ENCODE data around the gene HAS3.

Gene HAS3

DNA sequence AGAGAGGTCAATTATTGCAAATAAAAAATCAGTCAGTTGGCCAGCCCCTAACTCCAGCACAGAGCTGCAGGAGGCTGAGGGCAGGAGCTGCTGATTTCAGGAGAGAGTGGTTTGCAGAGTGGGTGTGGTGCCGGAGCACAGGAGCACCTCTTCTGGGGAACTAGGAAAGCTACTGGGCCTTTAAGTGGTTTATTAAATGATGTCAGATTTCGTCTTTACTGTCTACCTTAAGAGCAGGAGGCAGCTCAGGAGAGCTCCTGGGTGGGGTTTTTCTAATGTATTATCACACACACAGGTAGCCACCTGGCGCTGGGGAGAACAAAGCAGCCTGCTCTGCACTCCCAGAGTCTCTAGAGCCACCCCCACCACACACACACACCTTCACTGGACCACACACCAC, 11.5 kb upstream of the HAS3 start:
- DNase-seq (ENCODE audit: low read depth in 2 of 2) = no peak

DNA sequence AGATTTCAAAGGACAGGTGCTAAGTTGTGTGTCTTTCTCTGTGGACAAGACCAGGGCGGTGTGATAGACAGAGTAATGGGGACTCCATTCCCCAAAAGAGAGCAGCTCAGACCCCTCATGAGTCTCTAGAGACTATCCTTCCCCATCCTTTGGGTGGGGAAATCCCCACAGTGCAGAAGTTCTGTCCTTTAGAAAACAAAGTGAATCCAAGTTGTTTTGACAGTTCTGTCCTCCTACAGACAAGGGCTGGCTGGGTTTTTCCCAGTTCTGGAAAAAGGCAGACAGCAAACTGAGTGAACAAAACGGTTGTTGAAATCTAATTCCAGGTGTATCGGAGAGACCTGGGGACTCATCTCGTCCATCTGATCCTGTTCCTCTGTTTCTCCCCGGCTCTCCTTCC, 11.0 kb upstream of the HAS3 start:
- DNase-seq (ENCODE audit: low read depth in 2 of 2) = no peak

DNA sequence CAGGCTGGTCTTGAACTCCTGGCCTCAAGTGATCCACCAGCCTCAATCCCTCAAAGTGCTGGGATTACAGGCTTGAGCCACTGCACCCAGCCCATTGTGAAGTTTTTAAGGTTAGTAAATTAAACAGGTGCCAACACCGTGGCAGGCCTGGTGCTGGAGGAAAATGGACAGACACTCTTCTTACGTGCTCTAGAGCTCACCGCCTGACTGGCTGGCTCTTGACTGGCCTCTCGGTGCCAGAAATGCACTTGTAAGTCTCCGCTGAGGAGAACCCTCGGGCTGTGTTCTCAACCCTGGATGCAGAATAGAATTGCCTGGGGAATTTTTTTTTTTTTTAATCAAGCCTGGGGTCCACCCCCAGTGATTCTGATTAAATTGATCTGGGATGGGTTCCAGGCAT, 10.3 kb upstream of the HAS3 start:
- no peak for DNase-seq (ENCODE audit: low read depth in 2 of 2)

DNA sequence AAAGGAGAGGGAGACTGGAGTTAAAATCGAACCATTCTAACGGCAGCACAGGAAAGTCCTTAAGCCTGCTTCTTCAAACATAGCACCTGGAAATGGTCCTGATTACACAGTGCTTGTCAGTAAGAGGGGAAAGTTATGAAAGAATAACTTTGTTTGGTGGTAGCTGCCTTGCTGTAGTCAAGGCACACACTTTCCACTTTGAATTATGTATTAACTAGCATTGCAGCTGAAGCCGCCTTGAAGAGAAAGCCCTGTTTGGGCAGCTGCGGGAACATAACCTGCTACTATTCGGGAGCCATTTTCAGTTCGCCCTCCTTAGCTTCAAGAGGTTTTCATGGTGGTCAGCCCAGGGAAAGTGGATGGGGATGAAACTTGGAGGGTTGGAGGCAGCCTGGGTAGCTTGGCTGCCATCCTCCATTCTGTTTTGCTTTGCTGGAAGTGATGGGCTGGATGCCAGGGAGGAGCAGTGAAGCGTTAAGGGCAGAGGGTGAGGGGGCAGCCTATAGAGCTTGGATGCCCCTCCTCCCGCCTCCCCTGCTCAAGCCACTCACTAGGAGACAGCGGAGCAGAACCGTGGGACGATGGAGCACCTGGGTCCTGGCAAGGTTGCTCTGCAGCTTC, 5.3 kb upstream of the HAS3 start:
- no peak for DNase-seq (ENCODE audit: low read depth in 2 of 2)

DNA sequence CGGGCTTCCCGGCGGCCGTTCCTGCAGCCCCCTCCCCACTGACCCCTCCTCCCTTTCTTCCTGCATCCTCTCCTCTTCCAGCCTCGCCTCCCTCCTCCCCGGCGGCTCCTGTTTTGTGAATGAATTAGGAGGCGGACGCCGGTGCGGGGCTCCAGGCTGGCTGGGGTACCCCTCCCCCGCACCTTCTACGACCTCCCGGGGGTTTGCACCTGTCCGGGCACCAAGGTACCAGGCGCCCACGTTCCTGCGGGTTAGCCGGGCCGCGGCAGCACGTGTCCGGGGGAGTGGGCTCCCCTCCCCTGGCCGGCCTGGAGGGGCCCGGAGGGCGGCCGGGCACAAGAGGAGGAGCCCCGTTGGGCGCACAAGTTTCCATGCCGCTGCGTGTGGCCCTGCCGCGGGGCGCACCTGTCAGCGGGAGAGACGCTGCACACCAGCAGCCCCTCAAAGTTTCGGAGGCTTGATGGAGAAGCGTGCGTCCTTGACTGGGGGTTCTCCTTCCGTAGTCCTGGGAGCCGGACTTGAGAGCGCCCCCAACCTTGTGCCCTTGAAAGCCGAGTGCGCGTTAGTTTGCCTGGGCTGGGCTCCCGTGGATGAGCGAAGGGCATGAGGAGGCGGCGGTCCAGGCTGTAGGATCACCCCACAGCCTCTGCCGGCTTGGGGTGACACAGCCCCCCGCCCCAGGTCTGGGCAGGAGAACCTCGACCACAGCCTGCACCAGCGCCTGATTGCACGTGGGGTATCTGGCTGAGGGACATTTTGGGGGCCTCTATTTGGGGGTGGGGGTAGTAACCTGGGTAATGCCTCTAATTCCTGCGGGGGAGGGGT, 1.2 kb downstream of the HAS3 start:
- DNase-seq (ENCODE audit: low read depth in 2 of 2) = no peak

DNA sequence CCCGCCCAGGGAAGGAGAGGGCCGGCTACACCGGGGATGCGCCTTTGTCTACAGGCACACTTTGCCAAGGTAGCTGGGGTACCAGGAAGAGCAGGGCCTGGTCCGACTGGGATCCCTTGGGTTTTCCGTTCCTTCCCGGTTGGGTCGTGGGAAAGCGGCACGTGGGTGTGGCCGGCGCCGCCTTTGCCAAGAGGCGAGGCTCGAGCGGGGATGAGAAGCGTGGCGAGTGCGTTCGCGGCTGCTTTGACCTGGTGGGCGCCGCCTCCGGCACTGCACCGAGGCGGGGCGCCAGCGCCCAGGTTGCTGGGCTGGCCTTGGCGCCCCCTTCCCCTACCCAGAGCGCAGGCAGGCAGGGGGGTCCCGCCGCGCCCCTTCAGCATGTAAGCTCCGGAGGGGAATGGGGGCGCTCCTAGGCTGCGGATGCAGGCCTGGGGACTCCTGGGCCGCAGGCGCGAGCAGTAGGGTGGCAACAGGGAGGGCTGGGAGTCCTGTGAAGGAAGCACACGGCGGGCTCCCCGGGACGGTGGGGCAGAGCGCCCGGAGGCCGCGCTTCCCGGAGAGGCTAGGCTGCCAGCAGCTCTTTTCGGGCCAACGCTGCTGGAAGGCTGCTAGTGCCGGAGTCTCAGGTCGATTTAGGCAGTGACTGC, 2.0 kb downstream of the HAS3 start:
- no peak for DNase-seq (ENCODE audit: low read depth in 2 of 2)

DNA sequence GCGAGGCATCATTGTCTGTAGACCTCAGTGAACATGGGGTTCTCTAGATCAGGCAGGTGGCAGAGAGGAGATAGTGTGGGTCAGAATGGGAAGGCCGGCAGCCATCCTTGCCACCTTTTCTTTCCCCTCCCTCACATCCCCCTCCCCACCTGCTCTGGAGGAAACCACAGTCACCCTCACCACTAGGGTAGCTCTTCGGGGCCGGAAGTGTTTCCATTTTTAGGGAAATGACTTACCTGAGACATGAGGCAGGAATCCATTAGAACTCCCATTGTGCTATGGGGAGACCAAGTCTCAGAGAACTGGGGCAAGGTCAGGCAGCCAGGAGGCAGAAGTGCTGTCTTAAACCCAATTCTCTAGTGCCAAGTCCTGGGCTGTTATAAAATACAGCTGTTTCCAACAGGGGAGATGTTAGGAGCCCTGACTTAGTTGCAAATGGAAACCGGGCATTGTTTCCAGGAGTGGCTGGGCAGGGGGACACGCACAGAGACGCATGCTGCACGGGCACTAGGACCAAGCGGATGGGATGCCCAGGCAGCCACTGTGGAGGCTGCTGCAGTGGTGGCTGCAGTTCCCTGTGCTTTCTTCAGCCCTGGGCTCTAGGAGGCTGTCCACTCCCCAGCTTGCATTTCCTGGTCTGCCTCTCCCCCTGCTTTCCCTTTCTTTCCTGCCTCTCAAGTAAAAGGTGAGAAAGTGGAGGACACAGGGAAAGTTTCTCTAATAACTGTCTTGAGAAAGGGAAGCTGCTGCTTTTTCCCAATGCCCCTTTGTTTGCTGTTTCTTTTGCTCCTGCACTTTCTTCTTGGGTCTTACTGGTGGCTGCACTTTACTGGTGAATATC, 2.8 kb downstream of the HAS3 start:
- no peak for DNase-seq (ENCODE audit: low read depth in 2 of 2)

DNA sequence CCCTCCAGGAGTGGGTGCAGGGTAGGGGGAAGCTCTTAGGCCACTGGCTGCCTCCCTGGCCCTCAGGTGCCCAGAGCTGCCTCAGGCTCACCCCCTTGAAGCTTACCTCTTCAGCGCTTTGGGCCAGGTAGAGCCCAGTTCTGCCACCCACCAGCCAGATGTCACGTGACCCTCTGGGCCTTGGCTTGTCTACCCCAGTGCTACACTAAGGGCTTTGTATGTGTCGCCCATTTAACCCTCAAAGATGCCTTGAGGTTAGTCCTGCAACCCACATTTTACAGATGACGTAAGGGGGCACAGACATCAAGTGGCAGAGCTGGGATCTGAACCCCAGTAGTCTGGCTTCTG, 3.4 kb downstream of the HAS3 start:
- DNase-seq (ENCODE audit: low read depth in 2 of 2) = no peak

DNA sequence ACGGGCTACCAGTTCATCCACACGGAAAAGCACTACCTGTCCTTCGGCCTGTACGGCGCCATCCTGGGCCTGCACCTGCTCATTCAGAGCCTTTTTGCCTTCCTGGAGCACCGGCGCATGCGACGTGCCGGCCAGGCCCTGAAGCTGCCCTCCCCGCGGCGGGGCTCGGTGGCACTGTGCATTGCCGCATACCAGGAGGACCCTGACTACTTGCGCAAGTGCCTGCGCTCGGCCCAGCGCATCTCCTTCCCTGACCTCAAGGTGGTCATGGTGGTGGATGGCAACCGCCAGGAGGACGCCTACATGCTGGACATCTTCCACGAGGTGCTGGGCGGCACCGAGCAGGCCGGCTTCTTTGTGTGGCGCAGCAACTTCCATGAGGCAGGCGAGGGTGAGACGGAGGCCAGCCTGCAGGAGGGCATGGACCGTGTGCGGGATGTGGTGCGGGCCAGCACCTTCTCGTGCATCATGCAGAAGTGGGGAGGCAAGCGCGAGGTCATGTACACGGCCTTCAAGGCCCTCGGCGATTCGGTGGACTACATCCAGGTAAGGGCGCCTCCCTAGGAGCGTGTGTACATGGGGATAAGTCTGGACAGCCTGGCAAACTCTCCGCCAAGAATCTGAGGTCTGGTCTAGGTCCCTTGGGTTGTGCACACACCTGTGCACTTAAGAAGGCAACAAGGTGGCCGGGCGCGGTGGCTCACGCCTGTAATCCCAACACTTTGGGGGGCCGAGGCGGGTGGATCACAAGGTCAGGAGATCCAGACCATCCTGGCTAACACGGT, 4.2 kb downstream of the HAS3 start:
- DNase-seq (ENCODE audit: low read depth in 2 of 2) = no peak

DNA sequence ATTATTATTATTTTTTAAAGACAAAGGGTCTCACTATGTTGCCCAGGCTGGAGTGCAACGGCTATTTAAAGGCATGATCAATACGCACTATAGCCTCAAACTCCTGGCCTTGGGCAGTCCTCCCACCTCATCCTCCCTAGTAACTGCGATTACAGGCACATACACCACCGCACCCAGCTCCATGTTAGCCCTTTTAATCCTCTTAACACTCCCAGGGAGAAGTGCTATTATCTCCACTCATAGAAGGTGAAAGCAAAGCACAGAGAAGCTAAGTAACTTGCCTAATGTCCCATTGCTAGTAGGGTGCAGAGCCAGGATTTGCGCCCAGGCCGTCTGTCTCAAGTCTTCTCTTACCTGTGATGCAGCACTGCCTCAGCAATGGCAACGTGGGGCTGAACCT, 5.0 kb downstream of the HAS3 start:
- no peak for DNase-seq (ENCODE audit: low read depth in 2 of 2)

DNA sequence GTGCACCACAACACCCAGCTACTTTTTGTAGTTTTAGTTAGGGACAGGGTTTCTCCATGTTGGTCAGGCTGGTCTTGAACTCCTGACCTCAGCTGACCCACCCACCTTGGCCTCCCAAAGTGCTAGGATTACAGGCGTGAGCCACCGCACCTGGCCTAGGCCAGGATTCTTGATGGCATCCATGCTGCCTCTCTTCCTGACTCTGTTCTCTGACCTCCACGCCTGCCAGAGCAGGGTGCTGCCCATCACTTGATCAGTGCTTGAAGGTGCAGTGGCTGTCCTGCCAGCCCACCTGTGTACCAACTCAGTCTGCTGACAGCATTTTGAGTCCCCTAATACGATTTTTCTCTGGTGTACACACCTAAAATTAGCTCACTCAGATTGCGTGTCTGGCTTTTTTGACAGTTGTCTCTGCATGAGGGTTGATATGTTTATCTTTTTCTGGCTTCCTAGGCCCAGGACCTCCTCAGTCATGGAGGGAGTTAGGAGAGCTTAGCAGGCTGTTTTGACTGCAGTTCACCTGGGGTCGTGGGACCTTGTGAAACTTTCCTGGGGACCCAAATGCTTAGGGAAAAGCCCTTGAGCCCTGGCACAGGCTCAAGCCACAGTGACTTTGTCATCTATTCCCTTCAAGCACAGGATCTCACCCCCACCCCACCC, 5.9 kb downstream of the HAS3 start:
- DNase-seq (ENCODE audit: low read depth in 2 of 2) = no peak

DNA sequence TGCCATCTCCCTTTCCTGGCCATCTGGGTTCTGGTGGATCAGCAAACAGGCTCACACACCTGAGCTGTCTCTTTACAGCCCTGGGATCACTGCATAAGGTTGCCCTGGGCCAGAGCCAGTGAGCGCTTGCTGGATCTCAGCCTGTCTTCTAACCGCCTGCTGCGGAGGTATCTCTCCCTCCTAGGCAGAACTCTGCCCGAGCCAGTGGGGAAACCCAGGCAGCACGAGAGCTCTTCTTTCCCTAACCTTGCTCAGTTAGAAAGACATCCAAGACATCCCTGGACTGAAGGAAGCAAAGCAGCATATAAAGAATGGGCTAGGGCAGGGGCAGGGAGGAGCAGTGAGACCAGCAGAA, 6.4 kb downstream of the HAS3 start:
- no peak for DNase-seq (ENCODE audit: low read depth in 2 of 2)

DNA sequence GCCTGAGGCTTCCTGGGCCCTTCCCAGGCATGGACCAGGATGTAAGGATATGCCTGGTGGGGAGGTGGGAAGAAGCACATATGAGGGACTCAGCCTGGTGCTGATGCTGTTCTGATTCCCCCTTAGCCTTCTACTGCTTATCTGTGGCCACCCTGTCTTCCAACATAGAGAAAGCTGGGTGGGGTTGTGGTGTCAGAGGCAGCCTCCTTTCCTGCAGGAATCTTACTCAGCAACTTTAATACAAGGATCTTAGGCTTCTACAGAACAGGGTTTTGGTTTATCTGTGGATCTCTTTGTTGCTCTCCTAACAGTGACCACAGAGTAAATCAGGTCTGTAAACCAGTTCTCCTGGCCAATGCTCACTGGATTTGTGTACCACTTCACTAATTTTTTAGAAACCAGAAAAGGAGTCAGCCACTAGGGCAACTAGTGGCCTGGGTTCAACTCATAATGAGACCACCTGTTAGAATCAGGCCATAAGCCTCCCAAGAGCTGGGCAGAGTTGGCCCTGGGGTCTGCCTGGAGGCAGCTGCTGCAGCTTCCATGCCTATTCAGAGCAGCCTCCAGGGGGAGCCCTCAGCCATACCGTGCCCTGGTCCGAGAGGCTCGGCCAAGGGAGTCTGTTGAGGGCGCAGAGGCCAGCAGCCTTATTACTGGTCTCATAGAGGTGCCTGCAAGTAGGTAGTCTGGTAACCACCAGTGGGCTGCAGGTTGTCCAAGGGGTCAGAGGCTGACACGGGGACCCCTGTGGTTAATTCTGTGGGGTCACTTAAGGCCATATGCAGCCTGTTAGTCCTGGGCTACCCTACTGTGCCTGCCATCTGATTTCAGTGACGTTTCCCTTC, 7.1 kb downstream of the HAS3 start:
- DNase-seq (ENCODE audit: low read depth in 2 of 2) = no peak

DNA sequence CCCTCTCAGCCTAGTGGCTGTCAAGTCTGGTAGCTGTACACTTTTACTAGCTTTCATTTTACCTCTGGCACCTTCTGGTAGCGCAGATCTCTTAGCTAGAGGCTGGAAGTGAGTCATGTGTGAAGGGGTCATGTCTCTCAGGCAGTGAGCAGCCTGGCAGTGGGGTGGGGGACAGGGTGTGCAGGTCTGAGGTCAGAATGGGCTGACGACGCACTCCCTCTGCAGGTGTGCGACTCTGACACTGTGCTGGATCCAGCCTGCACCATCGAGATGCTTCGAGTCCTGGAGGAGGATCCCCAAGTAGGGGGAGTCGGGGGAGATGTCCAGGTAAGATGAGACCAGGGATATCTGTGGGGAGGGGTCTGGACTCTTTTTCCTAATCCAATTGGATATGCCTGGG, 7.8 kb downstream of the HAS3 start:
- no peak for DNase-seq (ENCODE audit: low read depth in 2 of 2)

DNA sequence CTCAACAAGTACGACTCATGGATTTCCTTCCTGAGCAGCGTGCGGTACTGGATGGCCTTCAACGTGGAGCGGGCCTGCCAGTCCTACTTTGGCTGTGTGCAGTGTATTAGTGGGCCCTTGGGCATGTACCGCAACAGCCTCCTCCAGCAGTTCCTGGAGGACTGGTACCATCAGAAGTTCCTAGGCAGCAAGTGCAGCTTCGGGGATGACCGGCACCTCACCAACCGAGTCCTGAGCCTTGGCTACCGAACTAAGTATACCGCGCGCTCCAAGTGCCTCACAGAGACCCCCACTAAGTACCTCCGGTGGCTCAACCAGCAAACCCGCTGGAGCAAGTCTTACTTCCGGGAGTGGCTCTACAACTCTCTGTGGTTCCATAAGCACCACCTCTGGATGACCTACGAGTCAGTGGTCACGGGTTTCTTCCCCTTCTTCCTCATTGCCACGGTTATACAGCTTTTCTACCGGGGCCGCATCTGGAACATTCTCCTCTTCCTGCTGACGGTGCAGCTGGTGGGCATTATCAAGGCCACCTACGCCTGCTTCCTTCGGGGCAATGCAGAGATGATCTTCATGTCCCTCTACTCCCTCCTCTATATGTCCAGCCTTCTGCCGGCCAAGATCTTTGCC, 9.0 kb downstream of the HAS3 start:
- DNase-seq (ENCODE audit: low read depth in 2 of 2) = no peak

DNA sequence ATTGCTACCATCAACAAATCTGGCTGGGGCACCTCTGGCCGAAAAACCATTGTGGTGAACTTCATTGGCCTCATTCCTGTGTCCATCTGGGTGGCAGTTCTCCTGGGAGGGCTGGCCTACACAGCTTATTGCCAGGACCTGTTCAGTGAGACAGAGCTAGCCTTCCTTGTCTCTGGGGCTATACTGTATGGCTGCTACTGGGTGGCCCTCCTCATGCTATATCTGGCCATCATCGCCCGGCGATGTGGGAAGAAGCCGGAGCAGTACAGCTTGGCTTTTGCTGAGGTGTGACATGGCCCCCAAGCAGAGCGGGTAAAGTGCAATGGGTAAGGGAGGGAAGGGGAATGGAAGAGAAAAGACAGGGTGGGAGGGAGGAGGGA, 9.5 kb downstream of the HAS3 start:
- no peak for DNase-seq (ENCODE audit: low read depth in 2 of 2)

DNA sequence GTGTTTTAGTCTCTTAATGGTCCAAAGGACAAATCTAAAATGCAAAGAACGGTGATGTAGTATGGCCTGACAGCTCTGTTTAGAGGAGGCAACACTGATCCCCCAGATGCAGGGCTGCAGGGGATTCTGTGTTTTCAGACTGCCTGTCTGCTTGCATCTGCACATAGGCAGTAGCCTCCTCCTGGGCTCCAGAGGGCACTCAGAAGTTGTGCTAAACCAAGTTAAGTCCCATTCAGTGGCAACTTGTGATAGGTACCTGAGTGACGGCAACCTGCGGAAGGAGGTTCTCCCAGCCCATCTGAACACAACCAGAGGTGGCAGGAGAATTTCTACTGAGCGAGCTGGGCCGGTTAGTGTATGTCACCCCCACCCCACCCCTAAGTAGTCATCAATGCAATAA, 9.9 kb downstream of the HAS3 start:
- no peak for DNase-seq (ENCODE audit: low read depth in 2 of 2)

DNA sequence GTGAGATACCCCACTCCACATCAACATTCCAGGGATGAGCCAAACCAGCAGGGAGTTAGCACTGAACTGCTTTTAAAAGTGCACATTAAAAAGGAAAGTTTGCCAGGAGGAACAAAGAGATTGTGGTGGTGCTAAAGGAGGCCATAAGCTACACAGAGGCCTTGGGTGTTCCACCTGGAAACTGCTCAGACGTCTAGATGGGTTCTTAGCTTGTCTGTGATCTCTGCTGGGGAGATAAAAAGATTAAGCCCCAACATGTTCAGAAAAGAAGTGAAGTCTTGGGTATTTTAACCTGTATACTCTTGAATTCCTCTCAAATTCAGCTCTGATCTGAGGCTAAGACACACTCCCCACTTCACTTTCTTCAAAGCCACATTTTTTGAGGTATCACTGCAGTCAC, 10.4 kb downstream of the HAS3 start:
- no peak for DNase-seq (ENCODE audit: low read depth in 2 of 2)

DNA sequence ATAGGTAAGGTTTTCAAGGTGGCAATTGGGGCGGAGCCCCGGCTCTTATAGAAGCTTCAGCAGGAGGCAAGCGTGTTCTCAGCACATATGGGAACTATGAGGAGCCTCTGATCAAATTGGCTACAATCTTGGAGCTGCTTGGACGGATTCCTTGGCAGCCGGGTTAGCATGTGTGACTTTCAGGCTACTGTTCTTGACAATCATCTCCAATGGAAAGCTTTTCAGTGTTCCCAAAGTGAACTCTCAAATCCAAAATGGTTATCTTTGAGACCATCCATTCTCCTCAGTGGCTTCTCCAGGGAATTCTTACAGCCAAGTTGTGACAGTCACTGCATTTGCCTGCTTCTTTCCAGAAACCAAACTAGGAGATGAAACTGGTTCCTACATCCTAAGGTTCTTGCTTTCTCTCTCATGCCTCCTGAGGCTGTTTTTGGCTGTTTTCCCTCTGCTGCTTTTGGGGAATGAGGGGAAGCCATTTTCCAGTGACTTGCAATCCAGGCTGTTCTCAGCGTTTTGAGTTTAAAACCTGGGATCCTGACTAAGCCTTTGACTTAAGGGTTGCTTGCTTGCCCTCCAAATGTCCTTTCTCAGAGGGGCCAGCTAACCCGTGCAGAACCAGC, 10.9 kb downstream of the HAS3 start:
- no peak for DNase-seq (ENCODE audit: low read depth in 2 of 2)

Data from stimulated activated CD8-positive, alpha-beta memory T cell treated with anti-CD3 and anti-CD28 coated beads, Interleukin-15, amount 100 ng/mL, for 4 hours (primary cell).